Ureter (tissue), 1 donor: ENCODE results near the gene USP34. TPM values are rescaled to one million over a fixed set of nuclear protein-coding genes. Genes with fewer than 3 reads are reported as not detected.
"Not testable (repeated sequence)": the region's sequence is repeated elsewhere in the genome, so short reads cannot be mapped to it uniquely, and the experiment has no call there.

ENCODE experiments used
- DNase-seq: peaks from one replicate; pipeline ENCODE4 v3.0.0-alpha.2; 2020; ENCODE audit warnings: low spot score
- total RNA-seq: library from RNA; stranded (reverse); gene quantifications from one replicate; pipeline ENCODE4 v1.2.4, GENCODE V29; 2023
- donor health status: DM: yes; HTN: yes; CAD: no.

Gene USP34
- total RNA-seq, 1 donor from 2014 or later = 152 TPM

DNA sequence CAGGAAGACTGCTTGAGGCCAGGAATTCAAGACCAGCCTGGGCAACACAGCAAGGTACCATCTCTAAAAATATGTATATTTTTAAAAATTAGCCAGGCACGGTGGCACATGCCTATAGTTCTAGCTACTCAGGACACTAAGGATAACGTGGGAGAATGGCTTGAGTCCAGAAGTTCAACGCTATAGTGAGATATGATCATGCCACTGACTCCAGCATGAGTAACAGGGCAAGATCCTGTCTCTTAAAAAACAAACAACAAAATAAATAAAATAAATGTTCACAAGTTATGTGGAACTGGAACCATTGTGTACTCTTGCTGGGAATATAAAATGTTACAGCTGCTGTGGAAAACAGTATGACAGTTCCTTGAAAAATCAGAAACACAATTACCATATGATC, 47.2 kb downstream of the USP34 start:
- DNase-seq = no peak

GRCh38 chr2:61421611-61422010, 49.3 kb downstream of the USP34 start:
- no peak for DNase-seq

DNA sequence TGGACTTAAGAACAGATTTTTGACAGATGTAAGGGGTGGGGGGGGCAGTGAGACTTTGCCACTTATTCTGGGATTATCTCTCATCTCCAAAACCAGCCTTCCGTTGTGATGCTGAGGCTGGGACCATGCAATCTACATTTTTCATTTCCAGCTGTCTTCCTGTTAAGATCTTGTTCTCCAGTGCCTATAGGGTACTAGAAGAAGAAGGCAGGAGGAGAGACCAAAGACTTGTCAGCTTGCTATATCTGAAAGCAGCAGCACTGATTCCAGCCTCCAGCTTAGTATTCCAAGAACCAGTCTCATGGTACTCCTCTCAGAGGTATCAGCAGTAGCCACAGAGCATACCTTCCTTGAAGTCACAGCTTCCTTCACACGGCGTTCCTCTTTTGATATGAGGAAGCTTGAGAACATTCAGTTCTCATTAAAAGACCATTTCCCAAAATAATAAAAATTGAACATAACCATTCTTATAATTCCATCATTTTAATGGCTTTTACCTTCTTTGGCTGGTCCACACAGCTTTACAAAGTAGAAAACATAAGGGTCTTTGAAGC, 49.8 kb downstream of the USP34 start:
- DNase-seq = no peak

DNA sequence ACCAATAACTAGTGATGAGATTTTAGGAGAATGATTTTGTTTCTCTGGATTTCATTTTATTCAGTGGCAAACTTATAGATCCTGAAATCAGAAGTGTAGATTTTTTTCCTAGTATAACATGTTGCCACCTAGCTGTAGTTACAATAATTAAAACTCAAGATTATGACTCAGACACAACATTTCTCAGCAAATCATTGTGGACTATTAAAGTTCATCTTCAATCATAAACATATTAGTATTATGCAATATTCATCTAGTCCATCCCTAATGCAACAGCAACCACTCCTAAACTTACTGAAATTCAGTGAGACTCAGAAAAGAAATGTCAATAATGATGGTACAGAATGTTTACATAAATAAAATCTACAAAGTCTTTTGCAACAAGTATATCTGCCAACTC, 51.3 kb downstream of the USP34 start:
- DNase-seq = no peak

DNA sequence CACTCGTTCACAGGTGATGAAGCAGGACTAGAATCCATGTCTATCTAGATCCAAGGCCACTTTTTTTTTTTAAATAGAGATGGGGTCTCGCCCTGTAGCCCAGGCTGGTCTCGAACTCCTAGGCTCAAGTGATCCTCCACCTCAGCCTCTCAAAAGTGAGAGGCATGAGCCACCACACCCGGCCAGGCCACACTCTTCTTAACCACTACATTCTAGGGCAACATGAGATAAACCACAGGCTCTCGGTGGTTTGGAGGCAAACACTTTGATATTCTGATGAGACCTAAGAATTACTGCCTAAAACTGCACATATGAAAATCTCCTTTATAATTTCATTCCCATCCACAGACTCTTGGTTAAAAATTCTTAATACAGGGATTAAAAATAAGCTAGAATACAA, 51.8 kb downstream of the USP34 start:
- DNase-seq = no peak

- DNase-seq = no peak
Observed at GRCh38 chr2:61416871-61417645, 53.8 kb downstream of the USP34 start.

- DNase-seq = no peak
Observed at GRCh38 chr2:61415265-61415664, 55.6 kb downstream of the USP34 start.

GRCh38 chr2:61414674-61415073, 56.2 kb downstream of the USP34 start:
- DNase-seq = no peak

DNA sequence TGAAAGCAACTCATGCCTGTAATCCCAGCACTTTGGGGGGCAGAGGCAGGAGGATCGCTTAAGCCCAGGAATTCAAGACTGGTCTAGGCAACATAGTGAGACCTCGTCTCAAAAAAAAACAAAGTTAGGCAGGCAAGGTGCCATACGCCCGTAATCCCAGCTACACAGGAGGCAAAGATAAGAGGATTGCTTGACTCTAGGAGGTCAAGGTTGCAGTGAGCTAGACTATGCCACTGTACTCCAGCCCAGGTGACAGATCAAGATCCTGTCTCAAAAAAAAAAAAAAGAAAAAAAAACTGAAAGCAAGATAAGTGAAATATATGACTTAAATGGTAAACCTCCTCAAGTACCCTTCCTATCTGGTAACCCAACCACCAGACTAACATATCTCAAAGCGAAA, 59.8 kb downstream of the USP34 start:
- no peak for DNase-seq

DNA sequence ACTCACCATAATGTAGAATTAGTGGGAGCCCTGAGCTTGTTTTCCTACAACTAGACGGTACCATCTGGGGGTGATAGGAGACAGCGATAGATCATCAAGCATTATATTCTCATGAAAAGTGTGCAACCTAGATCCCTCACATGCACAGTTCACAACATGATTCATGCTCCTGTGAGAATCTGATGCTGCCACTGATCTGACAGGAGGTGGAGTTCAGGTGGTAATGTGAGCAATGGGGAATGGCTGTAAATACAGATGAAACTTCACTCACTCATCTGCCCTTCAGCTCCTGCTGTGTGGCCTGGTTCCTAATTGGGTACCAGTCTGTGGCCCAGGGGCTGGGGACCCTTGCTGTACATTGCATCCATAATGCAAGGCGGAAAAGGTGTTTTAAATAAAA, 60.7 kb downstream of the USP34 start:
- no peak for DNase-seq

GRCh38 chr2:61405813-61406212, 65.1 kb downstream of the USP34 start:
- no peak for DNase-seq

DNA sequence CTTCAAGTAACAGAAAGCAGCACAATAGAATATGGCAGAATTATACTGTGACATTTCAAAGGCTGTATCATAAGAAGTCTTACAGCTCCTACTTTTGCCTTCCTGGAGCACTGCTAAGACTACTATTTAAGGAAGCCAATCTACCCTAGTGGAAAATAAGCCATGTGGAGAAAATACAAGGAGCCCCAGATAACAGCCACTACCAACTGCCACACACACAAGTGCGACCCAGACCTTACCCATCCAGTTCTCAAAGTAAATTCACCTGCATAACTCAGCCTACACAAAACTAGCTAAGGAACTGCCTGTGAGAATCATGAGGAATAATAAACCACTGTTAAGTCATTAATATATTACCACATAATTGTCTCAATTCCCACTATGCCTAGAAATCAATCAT, 66.4 kb downstream of the USP34 start:
- no peak for DNase-seq

GRCh38 chr2:61398413-61398812, 72.5 kb downstream of the USP34 start:
- no peak for DNase-seq

- no peak for DNase-seq
Observed at GRCh38 chr2:61396005-61396404, 74.9 kb downstream of the USP34 start.

DNA sequence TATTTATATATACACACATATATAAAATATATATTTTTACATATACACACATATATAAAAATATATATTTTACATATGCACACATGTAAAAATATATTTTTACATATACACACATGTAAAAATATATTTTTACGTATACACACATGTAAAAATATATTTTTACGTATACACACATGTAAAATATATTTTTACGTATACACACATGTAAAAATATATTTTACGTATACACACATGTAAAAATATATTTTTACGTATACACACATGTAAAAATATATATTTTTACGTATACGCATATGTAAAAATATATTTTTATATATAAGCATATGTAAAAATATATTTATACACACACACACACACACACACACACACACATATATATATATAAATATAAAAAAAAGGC, 83.3 kb downstream of the USP34 start:
- DNase-seq = not testable (repeated sequence)

GRCh38 chr2:61380882-61381197, 90.0 kb downstream of the USP34 start:
- DNase-seq = not testable (repeated sequence)

DNA sequence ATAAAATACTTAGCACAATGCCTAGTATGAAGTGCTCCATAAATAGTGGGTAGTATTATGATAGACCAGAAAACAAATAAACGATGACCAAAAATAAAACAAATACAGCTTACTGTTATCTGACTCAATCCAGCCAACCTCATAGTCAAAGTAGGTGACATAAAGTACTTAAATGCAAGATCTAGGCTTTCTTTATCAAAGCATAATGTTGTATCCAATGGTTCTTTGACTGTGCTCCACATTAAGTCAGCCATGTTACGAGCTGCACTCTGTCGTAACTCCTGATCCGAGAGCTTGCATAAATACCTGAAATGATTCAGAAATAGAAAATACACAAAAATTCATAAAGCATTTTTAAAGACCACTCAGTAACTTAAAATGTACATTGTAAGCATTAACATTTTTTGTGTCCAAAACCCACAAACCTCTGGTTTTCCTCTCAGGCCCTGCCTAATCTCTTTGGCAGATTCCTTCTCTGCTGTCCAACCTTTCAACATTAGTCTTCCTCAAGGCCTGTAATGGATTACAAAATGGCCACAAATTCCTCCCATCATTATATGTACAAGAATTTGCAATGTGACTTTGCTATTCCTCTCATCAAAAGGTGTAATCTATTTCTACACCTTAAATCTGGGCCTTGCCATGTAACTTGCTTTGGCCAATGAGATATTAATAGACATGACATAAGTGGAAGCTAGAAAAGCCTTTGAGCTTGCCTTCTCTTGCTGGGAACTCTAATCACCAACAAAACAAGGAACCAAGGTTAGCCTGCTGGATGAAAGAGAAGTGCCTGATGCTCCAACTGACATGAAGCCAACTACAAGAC, 90.6 kb downstream of the USP34 start:
- no peak for DNase-seq

DNA sequence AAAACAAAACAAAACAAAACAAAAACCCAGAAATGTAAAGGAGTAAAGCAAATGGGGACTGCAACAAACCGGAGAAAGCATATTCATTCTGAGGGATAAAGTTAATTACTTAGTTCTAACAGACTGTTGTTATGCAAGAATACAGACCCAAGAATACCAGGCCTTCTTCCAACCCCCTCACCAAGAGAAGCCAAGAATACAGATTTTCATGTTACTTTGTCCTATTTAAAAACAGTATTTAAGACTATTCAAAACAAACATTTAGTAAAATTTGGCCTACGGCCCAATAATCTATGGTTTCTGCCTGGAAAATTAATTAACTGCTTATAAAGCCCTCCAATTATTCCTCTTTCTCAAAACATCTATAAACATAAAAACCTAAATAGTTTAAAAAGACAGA, 91.4 kb downstream of the USP34 start:
- DNase-seq = no peak

- no peak for DNase-seq
Observed at GRCh38 chr2:61378281-61378680, 92.6 kb downstream of the USP34 start.

DNA sequence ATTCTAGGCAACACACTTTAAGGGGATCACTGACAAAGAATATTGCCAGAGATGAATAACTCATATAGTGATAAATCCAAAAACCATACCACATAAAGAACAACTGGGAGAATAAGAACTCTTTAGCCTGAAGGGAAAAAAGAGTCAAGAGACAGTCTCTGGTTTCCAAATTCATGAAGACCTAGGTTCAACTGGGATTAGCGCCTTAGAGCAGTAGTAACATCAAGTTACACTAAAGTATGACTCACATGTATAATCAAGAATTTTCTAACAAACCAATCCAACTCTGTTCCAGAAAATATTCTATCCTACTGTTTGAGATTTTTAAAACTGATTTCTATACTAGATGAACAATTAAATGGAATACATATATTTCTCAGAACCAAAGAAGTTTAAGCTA, 93.8 kb downstream of the USP34 start:
- DNase-seq = no peak

GRCh38 chr2:61376211-61376610, 94.7 kb downstream of the USP34 start:
- no peak for DNase-seq

DNA sequence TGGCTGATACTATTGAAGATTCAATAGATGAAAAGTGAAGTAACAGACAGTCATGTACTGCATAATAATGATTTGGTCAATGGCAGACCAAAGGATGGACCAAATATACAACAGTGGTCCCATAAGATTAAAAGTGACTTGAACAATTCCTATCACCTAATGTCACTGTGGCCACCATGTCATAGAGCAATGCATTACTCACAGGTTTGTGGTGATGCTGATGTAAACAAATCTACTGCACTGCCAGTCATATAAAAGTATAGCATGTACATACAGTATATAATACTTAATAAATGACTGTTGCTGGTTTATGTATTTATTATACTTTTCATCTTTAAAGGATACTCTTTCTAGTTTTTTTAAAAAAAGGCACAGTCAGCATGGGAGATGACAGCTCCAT, 99.9 kb downstream of the USP34 start:
- no peak for DNase-seq
